Kidney tubule cell (primary cell): ENCODE measurements around the gene MITF.

Source experiments
- DNase-seq: peaks from one replicate; pipeline ENCODE4 v3.0.0-alpha.2; 2018; ENCODE audit warnings: low spot score

MITF gene

DNA sequence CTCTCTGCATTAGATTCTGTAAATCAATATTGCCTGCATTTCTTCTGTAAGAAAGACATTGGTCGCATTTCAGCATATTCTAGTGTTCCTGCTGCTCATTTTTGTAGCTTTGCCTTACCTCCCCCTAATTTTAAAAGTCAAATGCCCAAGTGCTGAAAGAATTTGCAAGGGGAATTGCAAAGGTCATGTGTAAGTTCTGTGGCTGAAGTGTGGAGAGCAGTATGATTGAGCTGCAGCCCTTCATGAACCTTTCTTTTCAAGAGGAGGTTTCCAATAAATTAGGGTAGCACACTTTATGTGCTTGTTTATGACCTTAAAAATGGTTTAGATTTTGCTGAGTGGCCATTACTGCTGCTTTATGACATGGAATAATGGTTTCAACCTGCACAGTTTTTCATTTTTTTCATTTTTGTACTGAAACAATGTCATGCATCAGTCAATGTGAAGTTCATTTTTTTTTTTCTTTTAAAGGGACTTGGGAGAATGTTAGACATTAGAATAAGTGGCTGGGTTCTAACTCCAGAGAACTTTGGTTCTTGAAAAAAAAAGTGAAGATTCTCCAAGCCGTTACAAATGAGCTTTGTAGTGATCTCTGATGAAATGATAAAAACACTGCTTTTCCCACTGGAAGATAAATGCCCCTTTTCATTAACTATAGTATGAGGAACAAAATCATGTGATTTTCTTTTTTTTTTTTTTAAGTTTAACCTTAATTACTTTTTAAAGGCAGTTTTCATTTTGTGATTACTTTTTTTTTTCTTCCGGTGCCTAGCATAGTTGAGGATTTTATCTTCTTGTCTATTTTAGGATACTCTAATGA lies 99.6 kb downstream of the MITF start:
- no peak for DNase-seq

- DNase-seq, result no peak
Measured at GRCh38 chr3:69842351-69842750, 103.1 kb downstream of the MITF start.

DNA sequence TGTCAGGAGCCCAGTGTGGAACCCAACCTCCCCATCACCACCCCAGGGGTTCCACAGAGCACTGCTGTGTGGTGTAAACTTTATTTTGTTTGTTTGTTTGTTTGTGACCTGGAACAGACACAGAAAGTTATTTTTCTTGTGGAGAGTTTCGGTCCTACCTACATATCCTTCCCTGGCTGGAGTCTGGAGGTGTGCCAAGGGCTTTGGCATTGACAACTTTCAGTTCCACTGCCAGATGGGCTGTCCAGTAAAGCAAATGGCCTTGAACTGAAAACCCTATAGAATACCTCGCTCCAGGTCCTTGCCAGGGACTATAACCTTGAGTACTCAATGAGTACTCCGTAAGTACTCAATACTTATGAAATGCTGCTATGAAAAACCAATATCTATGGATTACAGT lies 103.5 kb downstream of the MITF start:
- DNase-seq, result no peak

- DNase-seq, result no peak
Measured at GRCh38 chr3:69844706-69845105, 105.4 kb downstream of the MITF start.

DNA sequence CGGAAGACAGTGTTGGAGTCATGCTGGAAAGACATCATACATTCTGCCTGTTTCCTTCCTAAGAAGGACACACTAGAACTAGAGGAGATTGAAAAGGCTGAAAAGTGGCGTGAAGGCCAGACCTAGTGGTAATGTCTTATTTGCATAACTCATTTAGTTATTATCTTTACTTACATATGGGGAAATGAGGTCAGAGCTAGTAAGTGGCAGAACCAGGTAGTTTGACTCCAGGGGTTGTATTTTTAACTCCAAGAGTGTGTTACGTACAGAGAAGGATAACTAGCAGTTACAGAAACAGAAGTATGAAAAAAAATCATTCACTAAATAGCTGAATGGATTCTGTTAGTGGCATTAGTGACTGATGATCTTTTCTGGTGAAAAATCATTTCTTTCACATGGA lies 108.0 kb downstream of the MITF start:
- no peak for DNase-seq

- DNase-seq, result no peak
Measured at GRCh38 chr3:69848113-69848512, 108.8 kb downstream of the MITF start.

DNA sequence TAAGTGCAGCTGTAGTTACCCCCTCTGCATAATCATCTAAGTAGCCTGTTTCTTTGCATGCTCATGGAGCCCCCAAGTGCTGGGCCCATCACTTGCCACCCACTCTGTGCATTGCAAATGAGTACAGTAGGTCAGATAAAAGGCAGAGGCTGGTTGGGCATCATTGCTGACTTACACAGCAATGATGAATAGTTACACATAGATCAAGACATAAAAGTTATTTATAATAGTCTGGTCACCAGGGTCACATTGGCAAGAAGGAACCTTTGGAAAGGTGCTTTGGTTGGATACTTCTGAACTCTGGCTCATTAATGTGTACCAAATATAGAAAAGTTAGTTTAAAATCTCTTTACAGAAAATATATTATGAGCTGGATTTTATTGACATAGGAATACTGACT lies 111.6 kb downstream of the MITF start:
- no peak for DNase-seq

GRCh38 chr3:69853027-69853426 lies 113.8 kb downstream of the MITF start:
- DNase-seq, result no peak

DNA sequence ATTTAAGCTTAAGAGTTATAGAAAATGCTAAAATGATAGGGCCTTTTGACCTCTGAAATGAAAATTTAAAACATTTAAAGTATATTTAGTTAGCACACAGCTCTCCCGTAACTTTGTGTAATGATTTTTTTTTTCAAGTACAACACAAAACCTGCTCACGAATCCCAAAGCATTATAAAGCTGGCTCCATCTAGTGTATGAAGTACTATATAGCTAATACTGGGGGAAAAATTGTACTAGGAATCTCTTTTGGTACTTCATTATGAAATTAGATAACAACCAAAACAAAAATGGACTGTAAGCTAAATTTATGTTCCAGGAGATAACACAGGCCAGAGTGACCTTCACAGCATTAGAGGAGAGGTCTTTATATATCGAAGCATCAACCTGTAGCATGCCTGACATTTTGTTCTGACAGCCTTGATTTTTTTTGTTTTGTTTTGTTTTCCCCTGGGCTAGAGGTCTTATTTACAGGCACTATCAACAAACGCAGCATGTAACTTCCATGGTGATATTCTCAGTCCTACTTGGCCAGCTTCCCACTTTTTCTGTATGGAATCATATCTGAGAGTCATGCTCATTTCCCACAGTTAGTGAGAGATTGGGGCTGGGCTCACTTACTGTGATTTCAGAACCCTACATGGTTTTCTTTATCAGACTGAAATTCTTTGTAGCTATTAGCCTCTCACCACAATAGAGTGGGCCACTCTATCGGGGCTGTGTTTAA lies 116.3 kb downstream of the MITF start:
- peak; percentile 48 for DNase-seq

- peak; percentile 72 for DNase-seq
Measured at GRCh38 chr3:69856965-69857705, 117.9 kb downstream of the MITF start.

- DNase-seq, result no peak
Measured at GRCh38 chr3:69861556-69861955, 122.3 kb downstream of the MITF start.

DNA sequence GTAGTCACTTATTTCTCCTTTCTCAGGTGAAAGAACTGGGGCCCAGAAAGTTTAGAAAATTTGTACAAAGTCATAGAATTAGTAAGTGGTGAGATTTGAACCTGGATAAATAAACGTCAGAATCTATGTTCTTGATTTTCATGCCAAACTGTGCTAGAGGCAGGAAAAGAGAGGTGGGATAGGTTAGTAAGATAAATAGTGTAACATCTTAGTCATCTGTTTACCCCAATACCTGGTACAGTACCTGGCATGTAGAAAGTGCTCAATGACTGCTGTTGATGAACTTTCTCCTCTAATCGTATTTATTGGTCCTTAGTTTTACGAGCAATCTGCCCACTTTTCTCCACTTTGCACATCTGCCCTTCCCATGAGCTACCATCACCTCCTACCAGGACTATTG lies 124.9 kb downstream of the MITF start:
- DNase-seq, result no peak

- DNase-seq, result no peak
Measured at GRCh38 chr3:69864766-69865165, 125.5 kb downstream of the MITF start.

DNA sequence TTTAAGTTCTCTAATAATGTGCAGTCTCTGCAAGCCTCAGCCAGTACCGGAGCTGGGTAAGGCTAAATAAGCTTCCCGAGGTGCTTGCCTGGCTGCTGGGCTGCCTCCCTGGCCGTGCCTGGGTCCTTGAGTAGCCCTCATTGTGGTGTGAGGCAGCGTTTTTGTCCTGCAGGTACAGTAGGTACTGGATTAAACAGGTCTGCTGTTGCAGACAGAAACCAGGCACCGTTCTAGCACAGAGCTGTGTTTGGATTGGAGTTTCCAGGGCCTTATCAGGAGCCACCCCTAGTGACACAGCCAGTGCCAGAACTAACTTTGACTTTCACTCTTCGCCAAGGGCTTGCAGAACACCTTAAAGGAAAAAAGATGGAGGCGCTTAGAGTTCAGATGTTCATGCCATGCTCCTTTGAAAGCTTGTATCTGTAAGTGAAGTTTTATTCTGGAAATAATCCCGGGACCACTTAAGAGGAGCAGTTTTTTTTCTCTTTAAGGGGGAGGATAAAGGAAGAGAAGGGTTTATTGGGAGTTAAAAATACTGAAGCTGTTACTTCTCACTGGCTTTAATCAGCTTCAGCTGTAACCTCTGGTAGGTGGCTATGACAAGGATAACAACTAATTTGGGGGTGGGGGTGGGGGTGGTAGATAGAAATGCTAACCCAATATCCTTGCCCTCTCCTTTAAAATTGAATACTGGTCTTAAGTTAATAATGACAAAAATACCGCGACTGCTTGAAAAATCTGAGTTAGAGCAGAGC lies 126.8 kb downstream of the MITF start:
- DNase-seq, result peak; percentile 85

- peak; percentile 89 for DNase-seq
Measured at GRCh38 chr3:69866988-69867720, 127.9 kb downstream of the MITF start.

- DNase-seq, result no peak
Measured at GRCh38 chr3:69867941-69868505, 128.8 kb downstream of the MITF start.

DNA sequence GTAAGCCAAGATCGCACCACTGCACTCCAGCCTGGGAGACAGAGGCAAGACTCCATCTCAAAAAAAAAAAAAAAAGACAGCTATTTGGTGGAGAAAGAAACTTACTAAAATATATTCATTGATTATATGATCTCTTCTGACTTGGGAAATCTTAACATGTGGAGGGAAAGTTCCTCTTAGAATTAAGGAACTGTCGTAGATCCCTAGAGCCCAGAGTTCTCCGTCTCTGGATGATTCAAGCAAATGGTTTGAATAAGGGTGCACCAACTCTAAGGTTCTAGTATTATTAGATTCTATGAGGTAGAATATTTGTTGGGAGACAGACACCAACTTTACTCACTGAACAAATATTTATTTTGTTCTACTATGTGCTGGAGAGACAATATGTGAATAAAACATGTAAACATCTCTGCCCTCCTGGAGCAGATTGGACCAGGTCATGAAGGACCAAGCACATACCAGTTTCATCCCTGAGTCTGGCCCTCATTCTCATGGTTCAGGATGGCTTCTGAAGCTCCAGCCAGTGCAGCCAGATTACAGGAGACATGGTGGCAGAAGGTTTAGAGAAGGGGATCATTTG lies 129.7 kb downstream of the MITF start:
- DNase-seq, result no peak

DNA sequence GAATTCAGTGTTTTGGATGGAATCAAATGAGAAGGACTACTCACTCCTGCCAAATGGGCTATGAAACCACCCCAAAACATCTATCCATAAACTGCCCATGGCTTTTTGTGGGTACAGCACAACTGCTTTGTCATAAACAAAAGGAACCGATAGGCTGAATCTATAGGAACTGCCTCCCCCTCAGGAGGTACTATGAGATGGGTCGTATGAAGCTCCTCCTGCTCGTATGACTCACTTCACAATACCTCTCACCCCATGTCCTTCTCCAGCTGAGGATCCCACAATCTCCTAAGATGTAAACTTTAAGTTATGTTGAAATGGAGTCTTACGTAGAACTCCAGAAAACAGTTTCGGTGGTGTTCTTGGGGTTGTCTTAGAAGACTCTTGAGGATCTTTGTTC lies 130.4 kb downstream of the MITF start:
- DNase-seq, result no peak

DNA sequence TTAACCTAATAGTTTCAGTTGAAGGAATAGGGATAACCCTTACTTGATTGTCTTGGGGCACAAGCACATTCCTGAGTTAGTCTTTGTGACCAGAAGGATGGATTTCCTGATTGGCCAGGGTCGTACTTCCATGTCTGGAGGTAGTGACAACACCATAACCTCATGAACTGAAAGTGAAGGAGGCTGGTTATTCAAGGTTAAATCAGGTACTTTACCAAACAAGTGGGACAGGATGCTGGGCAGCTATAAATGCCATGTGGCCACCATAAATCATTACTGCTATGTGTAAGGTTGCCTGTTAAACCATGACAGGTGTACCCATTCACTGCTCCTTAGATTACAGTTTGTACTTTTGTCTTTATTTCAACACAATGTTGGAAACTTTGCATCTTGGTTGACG lies 132.0 kb downstream of the MITF start:
- peak; percentile 80 for DNase-seq

GRCh38 chr3:69871868-69872267 lies 132.6 kb downstream of the MITF start:
- no peak for DNase-seq
